Measurements from ENCODE around the gene IQCK.

DNA sequence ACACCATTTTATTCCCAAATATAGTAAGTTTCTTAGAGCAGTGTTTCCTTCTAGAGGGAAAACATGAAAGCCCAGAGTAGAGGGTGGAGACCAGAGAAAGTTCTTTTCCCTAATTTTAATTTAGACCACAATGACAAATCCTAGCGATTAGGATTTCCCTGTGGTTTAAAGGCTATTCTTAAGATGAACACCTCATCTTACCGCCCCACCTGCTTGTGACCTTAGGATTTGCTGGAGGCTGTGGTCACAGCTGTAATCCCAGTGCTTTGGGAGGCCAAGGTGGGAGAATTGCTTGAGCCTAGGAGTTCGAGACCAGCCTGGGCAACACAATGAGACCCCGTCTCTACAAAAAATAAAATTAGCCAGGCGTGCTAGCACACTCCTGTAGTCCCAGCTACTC is 115.5 kb downstream of the IQCK start:
- no peak for TF ChIP-seq POLR2AphosphoS5 (IDR thresholded peaks at IDR 0.05)
- TF ChIP-seq, protein P1, sequence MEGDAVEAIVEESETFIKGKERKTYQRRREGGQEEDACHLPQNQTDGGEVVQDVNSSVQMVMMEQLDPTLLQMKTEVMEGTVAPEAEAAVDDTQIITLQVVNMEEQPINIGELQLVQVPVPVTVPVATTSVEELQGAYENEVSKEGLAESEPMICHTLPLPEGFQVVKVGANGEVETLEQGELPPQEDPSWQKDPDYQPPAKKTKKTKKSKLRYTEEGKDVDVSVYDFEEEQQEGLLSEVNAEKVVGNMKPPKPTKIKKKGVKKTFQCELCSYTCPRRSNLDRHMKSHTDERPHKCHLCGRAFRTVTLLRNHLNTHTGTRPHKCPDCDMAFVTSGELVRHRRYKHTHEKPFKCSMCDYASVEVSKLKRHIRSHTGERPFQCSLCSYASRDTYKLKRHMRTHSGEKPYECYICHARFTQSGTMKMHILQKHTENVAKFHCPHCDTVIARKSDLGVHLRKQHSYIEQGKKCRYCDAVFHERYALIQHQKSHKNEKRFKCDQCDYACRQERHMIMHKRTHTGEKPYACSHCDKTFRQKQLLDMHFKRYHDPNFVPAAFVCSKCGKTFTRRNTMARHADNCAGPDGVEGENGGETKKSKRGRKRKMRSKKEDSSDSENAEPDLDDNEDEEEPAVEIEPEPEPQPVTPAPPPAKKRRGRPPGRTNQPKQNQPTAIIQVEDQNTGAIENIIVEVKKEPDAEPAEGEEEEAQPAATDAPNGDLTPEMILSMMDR (IDR thresholded peaks at IDR 0.05 in 8 of 11, conservative IDR thresholded peaks at IDR 0.05 in 3 of 11) = no peak
- TF ChIP-seq POLR2A (IDR thresholded peaks at IDR 0.05) = no peak
